Fibroblast of the aortic adventitia (primary cell): ENCODE data around the gene TRPM5. TPM values are rescaled to one million over a fixed set of nuclear protein-coding genes. Genes with fewer than 3 reads are reported as not detected.

Source experiments
- DNase-seq: peaks from one replicate; pipeline ENCODE4 v3.0.0-alpha.2; 2010; ENCODE audit warnings: low read depth
- H3K4me3 ChIP-seq: 2 replicates; pipeline ENCODE4 v1.5.1; 2011; ENCODE audit warnings: low read depth, mild to moderate bottlenecking, control low read depth, low read length, moderate library complexity
- total RNA-seq: library from RNA; depleted of rRNA; stranded (reverse); fragments of >200 nt; gene quantifications from 2 replicates; pipeline ENCODE4 v1.2.3, GENCODE V29; 2012; ENCODE audit warnings: low replicate concordance
- TF ChIP-seq, protein P1 (sequence below): IDR thresholded peaks from 2 replicates; pipeline ENCODE4 v1.5.1; 2011; ENCODE audit warnings: mild to moderate bottlenecking, low read length, control low read depth, inconsistent platforms; ENCODE audit not compliant: insufficient read depth

The TRPM5 gene, protein sequence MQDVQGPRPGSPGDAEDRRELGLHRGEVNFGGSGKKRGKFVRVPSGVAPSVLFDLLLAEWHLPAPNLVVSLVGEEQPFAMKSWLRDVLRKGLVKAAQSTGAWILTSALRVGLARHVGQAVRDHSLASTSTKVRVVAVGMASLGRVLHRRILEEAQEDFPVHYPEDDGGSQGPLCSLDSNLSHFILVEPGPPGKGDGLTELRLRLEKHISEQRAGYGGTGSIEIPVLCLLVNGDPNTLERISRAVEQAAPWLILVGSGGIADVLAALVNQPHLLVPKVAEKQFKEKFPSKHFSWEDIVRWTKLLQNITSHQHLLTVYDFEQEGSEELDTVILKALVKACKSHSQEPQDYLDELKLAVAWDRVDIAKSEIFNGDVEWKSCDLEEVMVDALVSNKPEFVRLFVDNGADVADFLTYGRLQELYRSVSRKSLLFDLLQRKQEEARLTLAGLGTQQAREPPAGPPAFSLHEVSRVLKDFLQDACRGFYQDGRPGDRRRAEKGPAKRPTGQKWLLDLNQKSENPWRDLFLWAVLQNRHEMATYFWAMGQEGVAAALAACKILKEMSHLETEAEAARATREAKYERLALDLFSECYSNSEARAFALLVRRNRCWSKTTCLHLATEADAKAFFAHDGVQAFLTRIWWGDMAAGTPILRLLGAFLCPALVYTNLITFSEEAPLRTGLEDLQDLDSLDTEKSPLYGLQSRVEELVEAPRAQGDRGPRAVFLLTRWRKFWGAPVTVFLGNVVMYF (N-terminal part only)
- total RNA-seq: not detected in 2 replicates

DNA sequence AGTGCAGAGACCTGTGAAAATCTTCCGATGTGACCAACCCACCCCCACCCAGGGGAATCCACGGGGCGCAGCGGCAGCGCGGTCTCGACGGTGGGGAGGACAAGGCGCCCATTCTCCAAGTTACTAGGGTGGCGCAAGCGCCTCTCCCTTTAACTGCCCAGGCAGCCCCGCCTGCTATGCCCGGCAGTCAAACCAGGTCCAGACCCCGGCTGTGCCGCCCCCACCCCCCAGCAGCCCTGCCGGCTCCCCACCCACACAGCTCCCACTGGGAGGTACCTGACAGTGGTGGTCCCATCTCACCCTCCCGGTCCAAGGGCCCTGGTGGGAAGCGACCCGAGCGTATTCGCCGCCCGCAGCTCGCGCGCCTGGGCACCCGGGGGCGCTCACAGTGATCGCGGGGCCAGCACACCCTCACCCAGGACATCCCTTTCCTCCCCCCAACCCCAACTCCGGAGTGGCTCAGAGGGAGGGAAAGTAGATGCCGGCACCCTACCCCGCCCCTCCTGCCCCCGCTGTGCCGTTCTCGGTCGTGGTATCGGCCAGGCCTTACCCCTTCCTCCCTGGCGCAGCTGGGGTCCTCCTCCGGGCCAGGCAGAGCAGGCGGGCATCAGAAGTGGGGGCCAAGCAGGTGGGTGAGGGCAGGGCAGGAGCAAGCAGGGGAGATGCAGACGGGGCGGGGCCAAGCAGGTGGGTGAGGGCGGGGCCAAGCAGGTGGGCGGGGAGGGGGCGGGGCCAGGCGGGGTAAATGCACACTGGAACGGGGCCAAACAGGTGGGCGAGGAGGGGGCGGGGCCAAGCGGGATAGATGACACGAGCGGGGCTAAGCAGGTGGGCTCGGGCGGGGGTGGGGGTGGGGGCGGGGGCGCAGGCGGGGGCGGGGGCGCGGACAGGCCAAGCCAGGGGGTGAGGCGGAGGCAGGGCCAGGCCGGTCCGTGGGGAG is at the start of gene TRPM5:
TRPM5 (minus strand) TSS at position 634 of the 940 bp plus-strand sequence. CDS start 21,478 bp downstream, outside the sequence.
- DNase-seq: no peak
- TF ChIP-seq, protein P1, sequence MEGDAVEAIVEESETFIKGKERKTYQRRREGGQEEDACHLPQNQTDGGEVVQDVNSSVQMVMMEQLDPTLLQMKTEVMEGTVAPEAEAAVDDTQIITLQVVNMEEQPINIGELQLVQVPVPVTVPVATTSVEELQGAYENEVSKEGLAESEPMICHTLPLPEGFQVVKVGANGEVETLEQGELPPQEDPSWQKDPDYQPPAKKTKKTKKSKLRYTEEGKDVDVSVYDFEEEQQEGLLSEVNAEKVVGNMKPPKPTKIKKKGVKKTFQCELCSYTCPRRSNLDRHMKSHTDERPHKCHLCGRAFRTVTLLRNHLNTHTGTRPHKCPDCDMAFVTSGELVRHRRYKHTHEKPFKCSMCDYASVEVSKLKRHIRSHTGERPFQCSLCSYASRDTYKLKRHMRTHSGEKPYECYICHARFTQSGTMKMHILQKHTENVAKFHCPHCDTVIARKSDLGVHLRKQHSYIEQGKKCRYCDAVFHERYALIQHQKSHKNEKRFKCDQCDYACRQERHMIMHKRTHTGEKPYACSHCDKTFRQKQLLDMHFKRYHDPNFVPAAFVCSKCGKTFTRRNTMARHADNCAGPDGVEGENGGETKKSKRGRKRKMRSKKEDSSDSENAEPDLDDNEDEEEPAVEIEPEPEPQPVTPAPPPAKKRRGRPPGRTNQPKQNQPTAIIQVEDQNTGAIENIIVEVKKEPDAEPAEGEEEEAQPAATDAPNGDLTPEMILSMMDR: no peak
- no peak within 1 kb of the TSS for H3K4me3 ChIP-seq

DNA sequence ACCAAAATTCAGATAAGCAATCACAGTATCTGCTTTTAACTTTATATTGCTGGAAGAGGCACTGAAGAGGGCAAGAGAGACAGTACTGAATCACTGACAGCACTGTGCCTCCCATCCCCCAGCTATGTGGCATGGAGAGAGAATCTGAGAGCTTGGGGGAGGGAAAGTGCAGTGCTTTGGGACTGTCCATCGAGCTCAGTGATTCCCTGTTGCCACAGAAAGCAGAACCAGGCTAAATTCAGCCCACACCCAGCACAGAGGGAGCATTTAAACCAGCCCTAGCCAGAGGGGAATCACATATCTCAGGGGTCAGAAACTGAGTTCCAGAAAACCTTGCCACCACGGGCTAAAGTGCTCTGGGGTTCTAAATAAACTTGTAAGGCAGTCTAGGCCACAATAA is 44.8 kb upstream of the TRPM5 start:
- no peak for DNase-seq
- TF ChIP-seq, protein P1: no peak
- no peak overlapping the region for H3K4me3 ChIP-seq

DNA sequence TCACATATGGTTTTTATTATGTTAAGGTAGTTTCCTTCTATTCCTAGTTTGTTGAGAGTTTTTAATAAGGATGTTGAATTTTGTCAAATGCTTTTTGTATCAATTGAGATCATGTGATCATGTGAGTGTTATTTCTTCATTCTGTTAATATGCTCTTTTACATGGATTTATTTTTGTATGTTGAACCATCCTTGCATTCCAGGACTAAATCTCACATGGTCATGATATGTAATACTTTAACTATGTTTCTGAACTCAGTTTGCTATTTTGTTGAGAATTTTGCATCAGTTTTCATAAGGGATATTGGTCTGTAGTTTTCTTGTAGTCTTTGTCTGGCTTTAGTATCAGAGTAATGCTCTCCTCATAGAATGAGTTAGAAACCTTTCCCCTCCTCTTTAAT is 43.7 kb upstream of the TRPM5 start:
- no peak overlapping the region for H3K4me3 ChIP-seq
- TF ChIP-seq, protein P1: no peak
- DNase-seq: no peak

DNA sequence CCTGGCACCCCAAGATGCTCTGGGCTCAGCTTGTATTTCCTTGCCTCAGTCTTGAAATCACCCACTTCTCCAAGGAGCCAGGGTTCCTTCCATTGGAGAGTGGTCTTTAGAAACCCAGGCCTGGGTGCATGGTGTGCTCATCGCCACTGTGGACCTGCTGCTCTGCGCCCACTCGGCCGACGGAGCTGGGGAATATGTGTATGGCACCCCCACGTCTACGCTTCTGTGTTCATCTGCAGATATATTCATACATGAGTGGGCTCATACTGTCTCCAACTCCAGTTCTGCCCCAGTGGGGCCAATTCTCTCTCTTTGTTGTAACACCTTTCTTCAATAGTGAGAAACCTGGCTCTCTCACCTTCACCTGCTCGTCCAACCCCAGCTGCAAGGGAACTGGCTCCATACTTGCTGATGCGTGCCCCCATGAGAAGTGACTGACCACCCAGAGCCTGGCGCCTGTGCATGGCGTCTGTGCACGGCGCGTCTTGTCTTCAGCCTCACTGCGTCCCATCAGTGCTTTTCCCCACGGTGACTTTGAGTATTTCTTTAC is 40.3 kb upstream of the TRPM5 start:
- DNase-seq: no peak
- TF ChIP-seq, protein P1: no peak

DNA sequence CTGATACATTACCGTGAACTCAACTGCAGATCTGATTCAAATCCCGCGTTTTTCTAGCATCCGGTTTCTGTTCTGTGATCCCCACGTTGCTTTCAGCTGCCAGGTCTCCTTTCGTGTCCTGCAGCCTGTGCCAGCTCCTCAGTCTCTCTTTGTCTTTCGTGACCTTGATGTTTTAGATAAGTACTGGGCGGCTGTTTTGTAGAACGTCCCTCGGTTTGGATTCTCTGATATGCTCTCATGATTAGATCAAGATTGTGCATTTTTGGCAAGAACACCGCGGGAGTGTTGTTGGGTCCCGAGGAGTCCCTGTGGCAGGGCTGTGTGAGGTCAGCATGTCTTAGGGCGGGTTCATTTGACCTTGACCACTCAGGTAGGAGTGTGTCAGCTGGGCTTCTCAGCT is 39.1 kb upstream of the TRPM5 start:
- no peak for DNase-seq
- H3K4me3 ChIP-seq: no peak overlapping the region
- TF ChIP-seq, protein P1: no peak

More for the DNA sequence above, 40.3 kb upstream of the TRPM5 start:
- H3K4me3 ChIP-seq: no peak overlapping the region

DNA sequence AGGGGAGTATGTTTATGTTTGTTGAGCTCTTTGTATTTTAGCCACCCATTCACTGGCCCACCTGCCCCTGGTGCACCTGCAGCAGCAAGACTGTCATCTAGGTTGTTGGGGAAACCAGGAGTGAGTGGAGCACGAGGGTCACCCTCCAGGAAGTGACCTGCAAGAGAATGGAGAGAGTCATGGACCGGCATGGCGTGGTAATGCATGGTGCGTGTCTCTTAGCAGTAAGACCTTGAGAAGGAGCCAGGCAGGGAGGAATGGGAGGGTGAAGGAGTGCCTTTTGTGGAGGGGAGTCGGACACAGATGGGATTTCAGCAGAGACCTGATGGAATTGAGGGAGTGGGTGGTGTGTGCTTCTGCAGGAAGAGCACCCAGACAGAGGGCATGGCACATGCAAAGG is 38.4 kb upstream of the TRPM5 start:
- no peak for DNase-seq
- TF ChIP-seq, protein P1: no peak
- no peak overlapping the region for H3K4me3 ChIP-seq
